Measurements from ENCODE around the gene PSKH1.
A peak's percentile ranks its signal among the peaks of the same experiment; 100 is the strongest.
"Not testable (repeated sequence)": the region's sequence is repeated elsewhere in the genome, so short reads cannot be mapped to it uniquely, and the experiment has no call there.

Gene PSKH1

DNA sequence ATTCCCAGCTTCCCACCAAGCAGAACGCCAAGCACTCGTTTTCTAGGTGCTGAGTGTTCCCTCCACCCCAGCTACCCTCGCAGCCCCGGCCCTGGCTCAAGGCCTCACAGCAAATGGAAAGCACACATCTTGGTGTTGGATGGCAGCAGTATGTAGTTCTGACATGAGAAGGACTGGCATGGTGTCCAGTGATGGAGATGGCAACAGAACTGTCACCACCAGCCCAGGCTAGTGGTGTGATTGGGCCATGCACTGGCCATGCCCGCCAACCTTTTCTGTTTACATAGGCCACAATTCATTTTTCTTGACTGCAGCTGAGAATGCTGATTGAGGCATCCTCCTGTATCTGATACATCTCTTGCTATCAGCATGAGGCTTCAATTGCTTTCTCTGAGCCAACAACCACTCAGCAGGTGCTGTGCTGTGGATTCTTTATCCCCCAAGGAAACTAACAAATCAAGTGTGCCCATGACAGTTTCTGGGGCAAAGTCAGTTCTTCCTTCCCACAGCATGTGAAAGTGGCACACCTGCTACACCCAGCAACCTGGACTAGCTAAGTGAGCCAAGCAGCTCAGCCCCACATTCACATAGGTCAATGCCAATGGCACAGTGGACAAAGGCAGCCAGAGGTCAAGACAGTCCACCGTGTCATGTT, 71.5 kb downstream of the PSKH1 start:
- no peak for DNase-seq

GRCh38 chr16:67965668-67966548, 72.9 kb downstream of the PSKH1 start:
- no peak for DNase-seq

- no peak for DNase-seq
These were observed 73.6 kb downstream of the PSKH1 start for GRCh38 chr16:67966549-67967182.

- DNase-seq: peak; percentile 37
These were observed 74.3 kb downstream of the PSKH1 start for GRCh38 chr16:67967183-67967957.

DNA sequence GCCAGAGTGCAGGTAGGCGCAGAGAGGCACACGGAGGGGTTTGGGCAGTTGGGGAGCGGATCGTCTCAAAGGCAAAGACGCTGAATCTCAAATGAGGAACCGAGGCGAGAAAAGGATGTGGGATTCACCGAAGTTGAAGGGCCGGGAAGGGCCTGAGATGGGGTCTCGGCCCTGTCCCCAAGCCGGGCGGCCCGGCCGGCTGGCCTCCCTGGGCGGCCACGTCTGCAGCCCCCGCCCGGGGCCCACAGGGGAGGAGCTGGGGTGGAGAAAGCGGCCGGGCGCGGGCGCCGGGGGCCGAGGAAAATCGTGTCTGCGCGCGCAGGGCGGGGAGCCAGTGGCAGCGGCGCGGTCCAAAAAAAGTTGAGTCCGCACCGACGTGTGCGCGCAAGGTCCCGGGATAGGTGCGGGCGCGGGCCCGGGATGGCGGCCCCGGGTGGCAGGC, 74.9 kb downstream of the PSKH1 start:
- DNase-seq: peak; percentile 6

GRCh38 chr16:67968400-67969253, 75.6 kb downstream of the PSKH1 start, which contains the start of gene SLC12A4:
Gene SLC12A4, minus strand, starts transcription at chr16:67968637. Its CDS starts 84 bp downstream, at chr16:67968553.
- peak; percentile 92 for DNase-seq

DNA sequence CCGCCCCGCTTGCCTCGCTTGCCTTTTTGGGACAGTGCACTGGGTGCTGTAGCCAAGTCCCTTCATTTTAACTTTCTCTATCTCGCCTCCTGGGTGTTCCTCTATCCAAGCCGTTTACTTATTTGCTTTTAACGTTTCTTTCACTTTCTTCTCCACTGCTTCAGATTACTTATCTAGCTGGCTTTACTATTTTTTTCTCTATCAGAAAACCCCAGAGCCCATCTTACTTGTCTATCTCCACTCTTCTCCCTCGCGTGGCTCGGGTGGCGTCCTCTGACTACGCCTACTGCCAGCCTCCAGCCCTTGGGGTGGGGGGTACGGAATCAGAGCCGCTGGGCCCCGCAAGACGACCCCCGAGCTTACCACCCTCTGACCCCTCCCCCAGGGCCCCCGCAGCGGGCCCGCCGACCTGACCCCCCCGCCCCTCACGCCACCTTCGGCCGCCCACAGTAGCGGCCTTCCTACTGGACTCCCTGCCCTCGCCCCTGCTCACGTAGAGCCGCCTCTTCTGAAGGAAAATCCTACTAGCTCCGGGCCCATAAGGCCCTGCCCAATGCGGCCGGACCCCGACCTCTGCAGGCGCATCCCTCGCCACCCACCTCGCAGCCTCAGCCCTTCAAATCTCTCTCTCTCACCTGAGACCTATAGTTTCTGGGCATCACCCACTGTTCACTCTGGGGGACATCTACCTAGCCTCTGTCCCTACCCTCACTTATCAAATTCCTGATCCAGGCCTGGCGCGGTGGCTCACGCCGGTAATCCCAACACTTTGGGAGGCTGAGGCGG, 76.4 kb downstream of the PSKH1 start:
- DNase-seq: peak; percentile 29

DNA sequence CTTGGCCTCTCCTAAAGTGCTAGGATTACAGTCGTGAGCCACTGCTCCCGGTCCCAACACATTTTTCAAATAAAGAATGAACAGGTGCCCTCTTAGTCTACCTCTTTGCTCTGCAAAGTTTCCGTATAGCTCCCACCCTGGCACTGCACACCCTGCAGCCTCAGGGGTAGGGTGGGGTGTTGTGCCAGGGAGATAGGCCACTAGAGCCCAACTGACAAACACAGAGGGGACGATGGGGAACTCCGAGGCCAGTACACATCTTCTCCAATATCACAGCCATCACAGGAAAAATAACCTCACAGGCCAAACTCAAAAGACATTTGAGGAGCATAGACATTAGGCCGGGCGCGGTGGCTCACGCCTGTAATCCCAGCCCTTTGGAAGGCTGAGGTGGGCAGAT, 78.1 kb downstream of the PSKH1 start:
- DNase-seq: no peak

GRCh38 chr16:67972285-67972684, 79.2 kb downstream of the PSKH1 start:
- not testable (repeated sequence) for DNase-seq

DNA sequence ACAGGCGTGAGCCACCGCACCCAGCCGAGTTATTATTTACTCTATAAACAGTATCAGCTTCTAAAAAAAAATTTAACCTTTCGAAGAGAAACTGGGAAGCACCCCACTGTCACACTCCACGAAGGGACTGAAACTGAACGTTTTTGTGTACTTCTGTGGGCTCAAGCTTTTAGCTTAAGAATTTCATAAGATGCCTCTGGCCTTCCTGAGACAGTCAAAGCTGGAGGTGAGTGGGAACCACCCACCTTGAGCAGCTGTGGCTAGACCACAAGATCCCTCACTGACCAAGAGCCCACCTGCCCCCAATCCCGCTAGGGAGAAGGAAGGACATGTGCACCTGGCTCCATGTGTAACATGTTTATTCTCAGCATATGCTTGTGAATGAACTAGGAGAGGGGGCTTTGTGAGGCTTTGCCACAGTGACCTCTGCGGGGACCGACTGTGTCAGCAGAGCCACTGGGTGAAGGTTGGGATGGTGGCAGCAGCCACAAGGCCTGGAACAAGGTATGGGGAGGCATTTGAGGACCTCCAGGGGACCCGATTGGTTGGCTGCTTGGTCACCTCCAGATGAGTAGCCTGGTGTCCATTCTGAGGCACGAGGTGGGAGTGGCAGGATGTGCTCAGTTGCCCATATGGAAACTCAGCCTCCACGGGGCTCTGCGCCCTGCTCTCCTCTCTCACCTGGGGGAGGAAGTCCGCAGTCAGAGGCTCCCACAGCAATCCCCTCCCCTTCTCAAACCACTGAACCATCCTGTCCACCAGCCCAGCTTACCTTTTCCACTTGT, 82.5 kb downstream of the PSKH1 start:
- DNase-seq: no peak

DNA sequence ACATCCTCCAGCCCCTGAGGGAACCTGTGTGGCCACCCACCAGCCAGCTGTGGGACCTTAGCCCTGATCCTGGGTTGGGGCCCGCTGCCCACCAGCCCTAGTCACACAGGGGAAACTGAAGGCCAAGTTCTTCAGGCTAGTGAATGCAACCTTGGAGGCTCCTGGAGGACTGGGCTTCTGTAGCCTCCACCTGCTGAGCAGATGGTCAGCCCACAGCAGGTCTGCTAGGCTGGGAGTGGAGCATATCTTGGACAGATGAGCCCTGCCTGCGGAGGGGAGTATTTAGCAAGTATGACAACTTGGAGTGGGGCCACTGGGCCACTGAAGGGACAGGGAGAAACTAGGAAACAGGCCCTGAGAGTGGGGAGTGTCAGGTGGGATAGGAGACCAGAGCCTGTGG, 83.2 kb downstream of the PSKH1 start:
- no peak for DNase-seq

DNA sequence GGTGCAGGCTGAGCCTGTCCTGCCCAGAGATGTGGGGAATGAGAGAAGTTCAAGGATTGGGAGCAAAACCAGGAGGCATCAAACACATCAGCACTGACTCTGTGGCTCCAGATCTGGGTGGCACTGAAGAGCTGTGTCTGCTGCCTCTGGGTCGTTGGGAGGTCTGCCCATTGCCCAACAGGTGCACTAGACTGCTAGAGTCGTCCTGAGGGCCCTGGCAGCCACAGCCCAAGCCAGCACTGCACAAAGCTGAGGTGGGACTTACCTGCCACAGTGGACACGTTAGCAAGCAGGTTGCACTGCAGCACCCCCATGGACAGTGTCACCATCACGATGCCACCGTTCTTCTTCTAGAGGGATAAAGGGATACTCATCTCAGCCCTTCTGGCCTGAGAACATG, 84.0 kb downstream of the PSKH1 start:
- DNase-seq: no peak

DNA sequence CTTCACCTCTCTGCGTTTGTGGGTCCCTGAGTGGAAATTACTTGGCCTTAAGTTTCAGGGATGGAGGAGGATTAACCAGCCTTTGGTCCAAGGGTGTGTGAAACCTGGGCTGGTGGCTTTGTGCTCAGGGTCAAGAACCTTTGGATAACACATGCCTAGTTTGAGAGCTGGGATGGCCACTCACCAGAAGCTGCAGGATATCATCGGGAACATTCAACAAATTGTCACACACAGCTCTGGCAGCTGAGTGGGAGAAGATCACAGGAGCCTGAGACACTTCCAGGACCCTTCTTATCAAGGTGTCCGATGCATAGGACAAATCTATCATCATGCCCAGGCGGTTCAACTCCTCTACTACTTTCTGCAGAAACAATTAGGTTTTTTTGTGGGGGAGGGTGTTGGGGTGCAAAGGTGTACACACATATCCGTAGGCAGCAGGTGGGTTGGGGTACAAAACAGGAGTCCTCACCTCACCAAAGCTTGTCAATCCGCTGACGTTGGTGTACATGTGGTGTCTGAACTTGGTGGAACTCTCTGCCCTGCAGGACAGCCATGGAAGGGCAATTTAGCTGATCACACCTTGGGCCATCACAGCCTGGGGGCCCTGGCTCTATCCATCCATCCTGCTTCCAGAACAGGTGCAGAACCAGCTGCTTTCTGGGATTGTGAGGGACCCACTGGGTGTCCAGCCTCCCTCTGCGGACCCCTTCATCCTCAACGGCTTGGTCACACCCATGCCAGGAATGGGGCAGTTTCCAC, 84.6 kb downstream of the PSKH1 start:
- no peak for DNase-seq

All from CD4-positive, alpha-beta T cell treated with Interleukin-12 subunit alpha and Interleukin-12 subunit beta, for 1 hour (primary cell).